GM21529 (cell line): ENCODE results near the gene RPRD2.
"Not testable (repeated sequence)": the region's sequence is repeated elsewhere in the genome, so short reads cannot be mapped to it uniquely, and the experiment has no call there.

ENCODE experiments used
- ATAC-seq: cut with Tn5 transposase; IDR thresholded peaks from one replicate; pipeline ENCODE4 v1.9.1; 2021; ENCODE audit not compliant: unreplicated experiment

RPRD2 gene

GRCh38 chr1:150363426-150364230 is at the start of gene RPRD2:
TSS of gene RPRD2 (plus strand) at chr1:150364147. CDS start at chr1:150364715, 568 bp downstream.
- peak; percentile 86 for ATAC-seq

- ATAC-seq: not testable (repeated sequence)
Observed at GRCh38 chr1:150314691-150315090, 49.3 kb upstream of the RPRD2 start.

GRCh38 chr1:150320667-150320978 is 43.3 kb upstream of the RPRD2 start:
- ATAC-seq: no peak

GRCh38 chr1:150321826-150322166 is 42.2 kb upstream of the RPRD2 start:
- ATAC-seq: no peak

GRCh38 chr1:150322310-150322709 is 41.6 kb upstream of the RPRD2 start:
- no peak for ATAC-seq

- no peak for ATAC-seq
Observed at GRCh38 chr1:150332651-150333290, 31.2 kb upstream of the RPRD2 start.

GRCh38 chr1:150346316-150346715 is 17.6 kb upstream of the RPRD2 start:
- no peak for ATAC-seq

GRCh38 chr1:150352866-150353265 is 11.1 kb upstream of the RPRD2 start:
- ATAC-seq: no peak

- ATAC-seq: no peak
Observed at GRCh38 chr1:150362721-150363425, 1.1 kb upstream of the RPRD2 start.

GRCh38 chr1:150364231-150365003 is 470 bp downstream of the RPRD2 start:
- no peak for ATAC-seq

- no peak for ATAC-seq
Observed at GRCh38 chr1:150365941-150366340, 2.0 kb downstream of the RPRD2 start.

GRCh38 chr1:150366416-150367296 is 2.7 kb downstream of the RPRD2 start:
- ATAC-seq: no peak

- no peak for ATAC-seq
Observed at GRCh38 chr1:150371110-150371509, 7.2 kb downstream of the RPRD2 start.

- no peak for ATAC-seq
Observed at GRCh38 chr1:150372580-150372979, 8.6 kb downstream of the RPRD2 start.

GRCh38 chr1:150376110-150376509 is 12.2 kb downstream of the RPRD2 start:
- ATAC-seq: no peak

GRCh38 chr1:150383631-150384324 is 19.8 kb downstream of the RPRD2 start:
- ATAC-seq: no peak

GRCh38 chr1:150385537-150386445 is 21.8 kb downstream of the RPRD2 start:
- no peak for ATAC-seq

GRCh38 chr1:150386592-150386991 is 22.6 kb downstream of the RPRD2 start:
- no peak for ATAC-seq

- ATAC-seq: no peak
Observed at GRCh38 chr1:150387200-150387599, 23.3 kb downstream of the RPRD2 start.
